ENCODE results near the gene SIRPD. TPM values are rescaled to one million over a fixed set of nuclear protein-coding genes. Genes with fewer than 3 reads are reported as not detected.

Gene SIRPD
- polyA plus RNA-seq, 1 donor from 2014 or later: not detected

DNA sequence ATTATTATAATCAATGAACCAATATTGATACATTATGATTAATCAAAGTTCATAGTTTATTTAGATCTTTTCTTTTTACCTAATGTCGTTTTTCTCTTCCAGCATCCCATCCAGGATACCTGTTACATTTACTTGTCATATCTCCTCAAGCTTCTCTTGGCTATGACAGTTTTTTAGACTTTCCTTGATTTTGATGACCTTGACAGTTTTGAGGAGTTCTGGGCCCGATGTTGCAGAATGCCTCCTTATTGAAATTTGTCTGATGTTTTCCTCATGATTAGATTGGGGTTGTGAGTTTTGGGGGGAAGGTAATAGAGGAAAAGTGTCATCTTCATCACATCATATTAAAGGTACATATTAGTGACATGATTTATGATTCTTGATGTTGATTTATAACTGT lies 3.8 kb upstream of the SIRPD start:
- Histone ChIP-seq H3K27me3 (ENCODE audit: insufficient read depth, low read depth, low read length) (no peaks in the 10 kb centered on the region), H3K4me3 (ENCODE audit: low read length) (no peak overlapping the region), H3K9ac (ENCODE audit: low read length) (no peak overlapping the region), H3K9me3 (ENCODE audit: low read length) (no peaks in the 10 kb centered on the region), H3F3A (ENCODE audit: insufficient read depth, low read length, poor library complexity, severe bottlenecking) (no peaks in the 10 kb centered on the region), H3K79me2 (replicated peaks; ENCODE audit: insufficient read depth, low read length) (no peaks in the 10 kb centered on the region), H3K36me3 (ENCODE audit: insufficient read depth, low read length) (no peaks in the 10 kb centered on the region), H3K4me2 (ENCODE audit: low read length) (no peak overlapping the region), H3K9me2 (ENCODE audit: insufficient read depth, low read length) (no peaks in the 10 kb centered on the region), H3K27ac (ENCODE audit: low read length) (no peak overlapping the region), H4K20me1 (ENCODE audit: insufficient read depth) (no peaks in the 10 kb centered on the region), H2AFZ (ENCODE audit: low read depth, low read length) (no peak overlapping the region)
- TF ChIP-seq SMC3 (conservative IDR thresholded peaks at IDR 0.05; ENCODE audit: poor library complexity) (no peak), POLR2AphosphoS5 (IDR thresholded peaks at IDR 0.05) (no peak), TAF1 (IDR thresholded peaks at IDR 0.05; ENCODE audit: low read depth) (no peak), RAD21 (conservative IDR thresholded peaks at IDR 0.05) (no peak), EP300 (conservative IDR thresholded peaks at IDR 0.05; ENCODE audit: poor library complexity, severe bottlenecking) (no peak), EZH2 (IDR thresholded peaks at IDR 0.05; ENCODE audit: borderline replicate concordance, insufficient read depth, low read length, poor library complexity, severe bottlenecking) (no peak), MXI1 (conservative IDR thresholded peaks at IDR 0.05; ENCODE audit: poor library complexity, severe bottlenecking) (no peak)
- TF ChIP-seq, protein P1, sequence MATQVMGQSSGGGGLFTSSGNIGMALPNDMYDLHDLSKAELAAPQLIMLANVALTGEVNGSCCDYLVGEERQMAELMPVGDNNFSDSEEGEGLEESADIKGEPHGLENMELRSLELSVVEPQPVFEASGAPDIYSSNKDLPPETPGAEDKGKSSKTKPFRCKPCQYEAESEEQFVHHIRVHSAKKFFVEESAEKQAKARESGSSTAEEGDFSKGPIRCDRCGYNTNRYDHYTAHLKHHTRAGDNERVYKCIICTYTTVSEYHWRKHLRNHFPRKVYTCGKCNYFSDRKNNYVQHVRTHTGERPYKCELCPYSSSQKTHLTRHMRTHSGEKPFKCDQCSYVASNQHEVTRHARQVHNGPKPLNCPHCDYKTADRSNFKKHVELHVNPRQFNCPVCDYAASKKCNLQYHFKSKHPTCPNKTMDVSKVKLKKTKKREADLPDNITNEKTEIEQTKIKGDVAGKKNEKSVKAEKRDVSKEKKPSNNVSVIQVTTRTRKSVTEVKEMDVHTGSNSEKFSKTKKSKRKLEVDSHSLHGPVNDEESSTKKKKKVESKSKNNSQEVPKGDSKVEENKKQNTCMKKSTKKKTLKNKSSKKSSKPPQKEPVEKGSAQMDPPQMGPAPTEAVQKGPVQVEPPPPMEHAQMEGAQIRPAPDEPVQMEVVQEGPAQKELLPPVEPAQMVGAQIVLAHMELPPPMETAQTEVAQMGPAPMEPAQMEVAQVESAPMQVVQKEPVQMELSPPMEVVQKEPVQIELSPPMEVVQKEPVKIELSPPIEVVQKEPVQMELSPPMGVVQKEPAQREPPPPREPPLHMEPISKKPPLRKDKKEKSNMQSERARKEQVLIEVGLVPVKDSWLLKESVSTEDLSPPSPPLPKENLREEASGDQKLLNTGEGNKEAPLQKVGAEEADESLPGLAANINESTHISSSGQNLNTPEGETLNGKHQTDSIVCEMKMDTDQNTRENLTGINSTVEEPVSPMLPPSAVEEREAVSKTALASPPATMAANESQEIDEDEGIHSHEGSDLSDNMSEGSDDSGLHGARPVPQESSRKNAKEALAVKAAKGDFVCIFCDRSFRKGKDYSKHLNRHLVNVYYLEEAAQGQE (IDR thresholded peaks at IDR 0.05; ENCODE audit: borderline replicate concordance): no peak
- TF ChIP-seq, protein P2, sequence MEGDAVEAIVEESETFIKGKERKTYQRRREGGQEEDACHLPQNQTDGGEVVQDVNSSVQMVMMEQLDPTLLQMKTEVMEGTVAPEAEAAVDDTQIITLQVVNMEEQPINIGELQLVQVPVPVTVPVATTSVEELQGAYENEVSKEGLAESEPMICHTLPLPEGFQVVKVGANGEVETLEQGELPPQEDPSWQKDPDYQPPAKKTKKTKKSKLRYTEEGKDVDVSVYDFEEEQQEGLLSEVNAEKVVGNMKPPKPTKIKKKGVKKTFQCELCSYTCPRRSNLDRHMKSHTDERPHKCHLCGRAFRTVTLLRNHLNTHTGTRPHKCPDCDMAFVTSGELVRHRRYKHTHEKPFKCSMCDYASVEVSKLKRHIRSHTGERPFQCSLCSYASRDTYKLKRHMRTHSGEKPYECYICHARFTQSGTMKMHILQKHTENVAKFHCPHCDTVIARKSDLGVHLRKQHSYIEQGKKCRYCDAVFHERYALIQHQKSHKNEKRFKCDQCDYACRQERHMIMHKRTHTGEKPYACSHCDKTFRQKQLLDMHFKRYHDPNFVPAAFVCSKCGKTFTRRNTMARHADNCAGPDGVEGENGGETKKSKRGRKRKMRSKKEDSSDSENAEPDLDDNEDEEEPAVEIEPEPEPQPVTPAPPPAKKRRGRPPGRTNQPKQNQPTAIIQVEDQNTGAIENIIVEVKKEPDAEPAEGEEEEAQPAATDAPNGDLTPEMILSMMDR (IDR thresholded peaks at IDR 0.05; ENCODE audit: poor library complexity, severe bottlenecking): no peak

DNA sequence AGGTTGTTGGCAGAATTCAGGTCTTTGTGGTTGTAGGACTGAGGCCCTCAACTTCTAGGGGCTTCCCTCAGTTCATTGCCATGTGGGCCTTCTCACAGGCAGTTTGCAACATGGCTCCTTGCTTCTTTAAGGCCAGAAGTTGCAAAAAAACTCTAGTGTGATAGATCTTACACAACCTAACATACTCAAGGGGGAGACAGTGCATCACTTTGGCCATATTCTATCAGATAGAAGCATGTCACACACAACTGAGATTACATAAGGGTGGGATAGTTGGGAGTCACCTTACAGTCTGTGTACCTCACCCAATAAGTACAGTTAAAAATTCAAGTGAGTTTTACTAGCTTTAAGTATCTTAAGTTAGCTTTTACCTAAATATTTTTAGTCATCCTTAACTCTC lies 1.6 kb downstream of the SIRPD start:
- H3K9me2 ChIP-seq (ENCODE audit: insufficient read depth, low read length): no peaks in the 10 kb centered on the region
- H3K4me2 ChIP-seq (ENCODE audit: low read length): no peak overlapping the region
- no peak overlapping the region for H2AFZ ChIP-seq (ENCODE audit: low read depth, low read length)
- no peaks in the 10 kb centered on the region for H3K79me2 ChIP-seq (replicated peaks; ENCODE audit: insufficient read depth, low read length)
- H4K20me1 ChIP-seq (ENCODE audit: insufficient read depth): no peaks in the 10 kb centered on the region
- H3K9me3 ChIP-seq (ENCODE audit: low read length): no peaks in the 10 kb centered on the region
- no peak overlapping the region for H3K4me3 ChIP-seq (ENCODE audit: low read length)
- H3K27ac ChIP-seq (ENCODE audit: low read length): no peak overlapping the region
- H3K9ac ChIP-seq (ENCODE audit: low read length): no peak overlapping the region
- TF ChIP-seq EZH2 (IDR thresholded peaks at IDR 0.05; ENCODE audit: borderline replicate concordance, insufficient read depth, low read length, poor library complexity, severe bottlenecking) (no peak), POLR2AphosphoS5 (IDR thresholded peaks at IDR 0.05) (no peak), SMC3 (conservative IDR thresholded peaks at IDR 0.05; ENCODE audit: poor library complexity) (no peak), EP300 (conservative IDR thresholded peaks at IDR 0.05; ENCODE audit: poor library complexity, severe bottlenecking) (no peak), MXI1 (conservative IDR thresholded peaks at IDR 0.05; ENCODE audit: poor library complexity, severe bottlenecking) (no peak), RAD21 (conservative IDR thresholded peaks at IDR 0.05) (no peak), TAF1 (IDR thresholded peaks at IDR 0.05; ENCODE audit: low read depth) (no peak)
- TF ChIP-seq, protein P2 (IDR thresholded peaks at IDR 0.05; ENCODE audit: poor library complexity, severe bottlenecking): no peak
- TF ChIP-seq, protein P1 (IDR thresholded peaks at IDR 0.05; ENCODE audit: borderline replicate concordance): no peak
- no peaks in the 10 kb centered on the region for H3K36me3 ChIP-seq (ENCODE audit: insufficient read depth, low read length)
- no peaks in the 10 kb centered on the region for H3K27me3 ChIP-seq (ENCODE audit: insufficient read depth, low read depth, low read length)
- H3F3A ChIP-seq (ENCODE audit: insufficient read depth, low read length, poor library complexity, severe bottlenecking): no peaks in the 10 kb centered on the region

All from neural cell (in vitro differentiated cells).